Nephron progenitor cell (in vitro differentiated cells): Measurements from ENCODE around the gene MRPL10.

Experiments
- DNase-seq: peaks from one replicate; pipeline ENCODE4 v3.0.0; 2021
- H3K27ac Mint-ChIP-seq: 2 replicates; pipeline ENCODE4 v1.8.0; 2021; ENCODE audit warnings: mild to moderate bottlenecking, moderate library complexity, mixed read lengths
- H3K27me3 Mint-ChIP-seq: 2 replicates; pipeline ENCODE4 v1.8.0; 2021; ENCODE audit warnings: mild to moderate bottlenecking, low read depth, mixed read lengths; ENCODE audit not compliant: poor library complexity
- H3K36me3 Mint-ChIP-seq: 2 replicates; pipeline ENCODE4 v1.8.0; 2021; ENCODE audit warnings: low read depth, mixed read lengths
- H3K4me1 Mint-ChIP-seq: 2 replicates; pipeline ENCODE4 v1.8.0; 2021; ENCODE audit warnings: mixed read lengths
- H3K4me3 Mint-ChIP-seq: 2 replicates; pipeline ENCODE4 v1.8.0; 2021; ENCODE audit warnings: mild to moderate bottlenecking, moderate library complexity, mixed read lengths
- H3K9me3 Mint-ChIP-seq: 2 replicates; pipeline ENCODE4 v1.8.0; 2021; ENCODE audit warnings: mild to moderate bottlenecking, moderate library complexity, mixed read lengths
- TF ChIP-seq, protein P1 (sequence below): fragments of 200-600 bp; sonication (generic); IDR thresholded peaks from 2 replicates; pipeline ENCODE4 v1.5.0; 2021; ENCODE audit warnings: antibody characterized with exemption

The MRPL10 gene

DNA sequence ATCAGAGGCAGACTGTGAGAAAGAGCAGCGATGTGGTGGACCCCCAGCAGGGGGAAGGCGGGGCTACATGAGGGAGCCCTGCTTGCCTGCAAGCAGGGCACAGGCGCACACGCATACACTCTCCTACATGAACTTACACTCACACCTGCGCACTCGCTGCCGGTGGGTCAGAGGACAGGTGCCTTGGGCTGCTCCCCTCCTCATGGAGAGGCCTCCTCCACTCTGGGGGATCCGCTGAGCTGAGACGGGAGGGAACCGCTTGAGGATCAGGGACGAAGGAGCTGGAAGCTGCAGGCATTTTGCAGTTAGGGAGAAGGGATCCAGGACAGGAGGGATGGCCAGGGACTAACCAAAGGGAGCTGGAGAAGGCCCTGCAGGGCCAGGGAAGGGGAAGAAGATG is 23.9 kb downstream of the MRPL10 start:
- Mint-ChIP-seq H3K9me3 (no peaks in the 10 kb centered on the region), H3K4me3 (no peak overlapping the region), H3K4me1 (peaks cover 6% of the 10 kb centered on the region), H3K27ac (no peak overlapping the region), H3K36me3 (no peaks in the 10 kb centered on the region), H3K27me3 (peaks cover 22% of the 10 kb centered on the region)
- TF ChIP-seq, protein P1, sequence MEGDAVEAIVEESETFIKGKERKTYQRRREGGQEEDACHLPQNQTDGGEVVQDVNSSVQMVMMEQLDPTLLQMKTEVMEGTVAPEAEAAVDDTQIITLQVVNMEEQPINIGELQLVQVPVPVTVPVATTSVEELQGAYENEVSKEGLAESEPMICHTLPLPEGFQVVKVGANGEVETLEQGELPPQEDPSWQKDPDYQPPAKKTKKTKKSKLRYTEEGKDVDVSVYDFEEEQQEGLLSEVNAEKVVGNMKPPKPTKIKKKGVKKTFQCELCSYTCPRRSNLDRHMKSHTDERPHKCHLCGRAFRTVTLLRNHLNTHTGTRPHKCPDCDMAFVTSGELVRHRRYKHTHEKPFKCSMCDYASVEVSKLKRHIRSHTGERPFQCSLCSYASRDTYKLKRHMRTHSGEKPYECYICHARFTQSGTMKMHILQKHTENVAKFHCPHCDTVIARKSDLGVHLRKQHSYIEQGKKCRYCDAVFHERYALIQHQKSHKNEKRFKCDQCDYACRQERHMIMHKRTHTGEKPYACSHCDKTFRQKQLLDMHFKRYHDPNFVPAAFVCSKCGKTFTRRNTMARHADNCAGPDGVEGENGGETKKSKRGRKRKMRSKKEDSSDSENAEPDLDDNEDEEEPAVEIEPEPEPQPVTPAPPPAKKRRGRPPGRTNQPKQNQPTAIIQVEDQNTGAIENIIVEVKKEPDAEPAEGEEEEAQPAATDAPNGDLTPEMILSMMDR = no peak
- no peak for DNase-seq

DNA sequence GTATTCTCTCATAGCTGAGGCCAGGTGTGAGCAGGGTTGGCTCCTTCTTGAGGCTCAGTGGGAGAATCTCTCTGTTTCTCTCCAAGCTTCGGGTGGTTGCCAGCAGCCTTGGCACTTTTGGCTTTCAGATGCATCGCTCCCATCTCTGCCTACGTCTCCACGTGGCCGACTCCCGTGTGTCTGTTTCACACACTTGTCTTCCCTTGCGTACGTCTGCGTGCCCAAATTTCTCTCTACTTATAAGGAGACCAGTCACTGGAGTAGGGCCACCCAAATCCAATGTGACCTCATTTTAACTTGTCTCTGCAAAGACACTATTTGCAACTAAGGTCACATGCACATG is 24.5 kb downstream of the MRPL10 start:
- H3K27me3 Mint-ChIP-seq = peaks cover 23% of the 10 kb centered on the region
- H3K4me1 Mint-ChIP-seq = peaks cover 6% of the 10 kb centered on the region
- DNase-seq = no peak
- H3K4me3 Mint-ChIP-seq = no peak overlapping the region
- no peaks in the 10 kb centered on the region for H3K9me3 Mint-ChIP-seq
- H3K27ac Mint-ChIP-seq = no peak overlapping the region
- TF ChIP-seq, protein P1 = no peak
- H3K36me3 Mint-ChIP-seq = no peaks in the 10 kb centered on the region

DNA sequence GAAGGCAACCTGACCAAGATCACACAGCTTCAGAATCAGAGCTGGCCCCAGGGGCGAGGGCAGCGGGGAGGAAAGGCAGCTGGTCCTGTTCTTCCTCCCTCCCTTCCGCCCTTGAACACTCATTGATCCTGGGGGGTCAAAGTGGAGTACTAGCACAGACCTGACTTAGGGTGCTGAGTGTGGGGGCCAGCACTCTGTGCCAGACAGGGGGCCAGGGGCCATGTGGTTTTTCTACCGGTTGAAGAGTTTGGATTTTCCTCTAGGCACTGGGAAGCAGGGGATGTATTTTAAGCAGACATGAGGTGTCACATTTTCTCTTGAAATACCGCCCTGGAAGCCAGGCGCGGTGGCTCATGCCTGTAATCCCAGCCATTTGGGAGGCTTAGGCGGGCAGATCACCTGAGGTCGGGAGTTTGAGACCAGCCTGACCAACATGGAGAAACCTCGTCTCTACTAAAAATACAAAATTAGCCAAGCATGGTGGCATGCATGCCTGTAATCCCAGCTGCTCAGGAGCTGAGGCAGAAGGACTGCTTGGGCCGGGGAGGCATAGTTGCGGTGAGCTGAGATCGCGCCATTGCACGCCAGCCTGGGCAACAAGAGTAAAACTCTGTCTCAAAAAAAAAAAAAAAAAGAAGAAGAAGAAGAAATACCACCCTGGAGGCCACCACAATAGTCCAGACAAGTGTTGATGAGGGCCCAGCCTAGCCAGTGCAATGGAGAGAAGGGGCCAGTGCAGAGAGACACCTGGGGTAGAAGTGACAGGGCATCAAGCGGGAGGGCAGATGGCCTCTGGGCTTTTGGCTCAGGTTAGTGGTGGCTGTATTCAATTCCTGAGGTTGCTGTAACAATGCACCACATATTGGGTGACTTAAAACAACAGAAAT is 25.1 kb downstream of the MRPL10 start:
- DNase-seq = no peak
- peaks cover 28% of the 10 kb centered on the region for H3K27me3 Mint-ChIP-seq
- H3K9me3 Mint-ChIP-seq = no peaks in the 10 kb centered on the region
- TF ChIP-seq, protein P1 = no peak
- no peak overlapping the region for H3K4me3 Mint-ChIP-seq
- H3K27ac Mint-ChIP-seq = no peak overlapping the region
- peaks cover 6% of the 10 kb centered on the region for H3K4me1 Mint-ChIP-seq
- no peaks in the 10 kb centered on the region for H3K36me3 Mint-ChIP-seq

DNA sequence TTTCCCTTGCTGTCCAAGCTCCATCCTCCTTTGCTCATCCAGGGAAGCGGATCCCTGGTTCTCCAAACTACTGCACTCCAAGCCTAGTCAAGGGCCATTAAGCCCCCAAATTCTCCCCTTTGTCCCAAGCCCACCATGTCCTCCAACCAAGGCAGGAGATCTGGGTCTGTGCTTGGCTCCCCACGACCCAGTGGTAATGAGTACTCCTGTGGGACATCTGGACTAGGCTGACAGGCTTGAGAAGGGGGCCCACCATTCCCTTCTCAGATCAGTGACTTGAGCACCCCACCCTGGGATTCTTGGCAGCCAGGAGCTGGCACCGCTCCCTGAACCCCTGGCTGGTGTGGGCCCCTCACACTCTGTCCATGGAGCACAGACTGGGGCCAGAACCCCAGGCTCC is 26.9 kb downstream of the MRPL10 start:
- Mint-ChIP-seq H3K27me3 (peaks cover 34% of the 10 kb centered on the region), H3K27ac (no peak overlapping the region), H3K36me3 (no peaks in the 10 kb centered on the region), H3K9me3 (no peaks in the 10 kb centered on the region), H3K4me3 (no peak overlapping the region), H3K4me1 (no peaks in the 10 kb centered on the region)
- DNase-seq = no peak
- TF ChIP-seq, protein P1 = no peak

DNA sequence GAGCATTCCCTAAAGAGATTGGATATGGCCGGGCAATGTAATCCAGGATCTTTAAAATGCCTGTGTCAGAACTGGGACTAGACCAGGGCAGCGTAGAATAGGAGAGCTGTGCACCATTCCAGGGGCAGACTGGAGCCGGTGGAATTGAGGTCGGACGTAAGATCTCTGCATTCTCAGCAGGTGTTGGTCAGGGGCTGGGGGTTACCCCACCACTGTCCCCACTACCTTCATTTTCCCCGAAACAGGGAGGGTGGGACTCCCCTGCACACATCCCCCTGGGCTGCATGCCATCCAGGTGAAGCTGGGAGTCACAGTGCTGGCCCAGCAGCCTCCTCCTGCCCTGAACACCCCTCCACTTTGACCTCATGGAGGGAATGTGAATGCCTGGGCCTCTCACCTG is 27.6 kb downstream of the MRPL10 start:
- Mint-ChIP-seq H3K9me3 (no peaks in the 10 kb centered on the region), H3K4me1 (no peaks in the 10 kb centered on the region), H3K27ac (no peak overlapping the region), H3K36me3 (no peaks in the 10 kb centered on the region), H3K4me3 (no peak overlapping the region), H3K27me3 (peaks cover 39% of the 10 kb centered on the region)
- TF ChIP-seq, protein P1 = no peak
- DNase-seq = no peak

DNA sequence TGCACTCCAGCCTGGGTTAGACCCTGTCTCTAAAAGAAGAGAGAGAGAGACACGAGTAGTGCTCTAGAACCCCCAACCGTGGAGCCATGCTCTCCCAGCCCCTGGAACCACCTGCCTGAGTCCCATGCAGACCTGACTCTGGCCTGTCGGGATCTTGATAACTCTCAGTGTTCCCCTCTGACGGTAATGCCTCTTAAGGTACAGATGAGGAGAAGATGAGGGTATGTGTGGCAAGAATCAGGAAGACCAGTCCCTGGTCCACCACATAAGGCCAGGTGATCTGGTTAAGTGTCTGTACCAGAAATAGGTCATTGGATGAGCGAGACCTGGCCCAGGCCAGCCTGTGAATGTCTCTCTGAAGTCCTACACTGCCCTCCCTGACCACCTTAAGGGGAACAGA is 28.1 kb downstream of the MRPL10 start:
- no peaks in the 10 kb centered on the region for H3K36me3 Mint-ChIP-seq
- H3K4me3 Mint-ChIP-seq = no peak overlapping the region
- H3K4me1 Mint-ChIP-seq = no peaks in the 10 kb centered on the region
- H3K9me3 Mint-ChIP-seq = no peaks in the 10 kb centered on the region
- TF ChIP-seq, protein P1 = no peak
- H3K27me3 Mint-ChIP-seq = peaks cover 40% of the 10 kb centered on the region
- DNase-seq = no peak
- no peak overlapping the region for H3K27ac Mint-ChIP-seq
